Measurements from ENCODE around the gene MYNN. TPM values are rescaled to one million over a fixed set of nuclear protein-coding genes. Genes with fewer than 3 reads are reported as not detected.

MYNN gene
- total and polyA plus RNA-seq, 2 of the 13 experiments (the other 11 are each of a cell fraction or from before 2014, with no cell fraction given) = 10.4 to 17.6 TPM

DNA sequence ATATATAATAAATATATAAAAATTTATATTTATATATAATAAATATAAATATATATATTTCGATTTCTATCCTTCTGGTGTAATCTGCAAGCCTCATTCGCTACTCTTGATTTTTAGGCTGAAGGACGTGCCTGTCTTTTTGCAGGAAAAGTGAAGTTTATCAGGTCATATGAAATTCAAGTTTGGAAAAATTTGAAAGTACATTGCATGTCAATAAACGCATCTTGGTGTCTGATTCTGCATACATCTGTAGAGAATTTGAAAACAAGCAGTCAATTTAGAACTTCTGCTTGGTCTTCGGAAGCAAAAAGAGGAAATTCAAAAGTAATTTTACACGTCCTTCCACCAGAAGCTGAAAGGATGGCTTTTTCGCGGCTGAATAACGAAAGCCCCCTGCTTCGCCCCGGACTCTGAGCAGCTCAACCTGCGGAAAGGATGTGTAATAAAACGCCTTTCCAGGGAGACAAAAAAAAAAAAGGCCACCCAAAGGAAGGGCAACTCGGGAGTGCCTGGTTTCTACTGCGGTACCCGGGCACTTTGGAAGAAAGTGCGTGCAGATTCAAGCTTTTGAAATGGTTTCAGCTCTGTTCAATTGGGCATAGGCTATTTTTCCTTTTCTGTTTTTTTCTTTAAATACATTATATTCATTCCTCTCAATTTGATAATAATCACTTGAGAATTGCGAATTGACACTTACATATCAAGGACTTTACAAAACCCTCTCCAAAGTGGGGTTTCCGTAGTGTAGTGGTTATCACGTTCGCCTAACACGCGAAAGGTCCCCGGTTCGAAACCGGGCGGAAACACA lies 1.5 kb upstream of the MYNN start (continued):
- 0 out of 2 replicates have a peak, but pooled peaks have one; percentile 8 for TF ChIP-seq GATAD1 (CRISPR knock-in tag; IDR thresholded peaks at IDR 0.05)
- TF ChIP-seq ASH2L (IDR thresholded peaks at IDR 0.05; ENCODE audit: insufficient read length, low read depth, low read length) = peak; percentile 53
- no peak for TF ChIP-seq SMARCC2 (IDR thresholded peaks at IDR 0.05)
- TF ChIP-seq KDM2A (CRISPR knock-in tag; IDR thresholded peaks at IDR 0.05; ENCODE audit: borderline replicate concordance, low read depth) = peak; percentile 40; the same call in 1 of the 2 replicates
- peak; percentile 48; the same call in 1 of the 2 replicates for TF ChIP-seq PHF21A (CRISPR knock-in tag; IDR thresholded peaks at IDR 0.05)
- peak; percentile 84 for TF ChIP-seq RBM22 (optimal IDR thresholded peaks at IDR 0.05; ENCODE audit: low read length)
- no peak for TF ChIP-seq ZNF337 (CRISPR knock-in tag; IDR thresholded peaks at IDR 0.05; ENCODE audit: borderline replicate concordance, low read depth)
- TF ChIP-seq, protein P1, sequence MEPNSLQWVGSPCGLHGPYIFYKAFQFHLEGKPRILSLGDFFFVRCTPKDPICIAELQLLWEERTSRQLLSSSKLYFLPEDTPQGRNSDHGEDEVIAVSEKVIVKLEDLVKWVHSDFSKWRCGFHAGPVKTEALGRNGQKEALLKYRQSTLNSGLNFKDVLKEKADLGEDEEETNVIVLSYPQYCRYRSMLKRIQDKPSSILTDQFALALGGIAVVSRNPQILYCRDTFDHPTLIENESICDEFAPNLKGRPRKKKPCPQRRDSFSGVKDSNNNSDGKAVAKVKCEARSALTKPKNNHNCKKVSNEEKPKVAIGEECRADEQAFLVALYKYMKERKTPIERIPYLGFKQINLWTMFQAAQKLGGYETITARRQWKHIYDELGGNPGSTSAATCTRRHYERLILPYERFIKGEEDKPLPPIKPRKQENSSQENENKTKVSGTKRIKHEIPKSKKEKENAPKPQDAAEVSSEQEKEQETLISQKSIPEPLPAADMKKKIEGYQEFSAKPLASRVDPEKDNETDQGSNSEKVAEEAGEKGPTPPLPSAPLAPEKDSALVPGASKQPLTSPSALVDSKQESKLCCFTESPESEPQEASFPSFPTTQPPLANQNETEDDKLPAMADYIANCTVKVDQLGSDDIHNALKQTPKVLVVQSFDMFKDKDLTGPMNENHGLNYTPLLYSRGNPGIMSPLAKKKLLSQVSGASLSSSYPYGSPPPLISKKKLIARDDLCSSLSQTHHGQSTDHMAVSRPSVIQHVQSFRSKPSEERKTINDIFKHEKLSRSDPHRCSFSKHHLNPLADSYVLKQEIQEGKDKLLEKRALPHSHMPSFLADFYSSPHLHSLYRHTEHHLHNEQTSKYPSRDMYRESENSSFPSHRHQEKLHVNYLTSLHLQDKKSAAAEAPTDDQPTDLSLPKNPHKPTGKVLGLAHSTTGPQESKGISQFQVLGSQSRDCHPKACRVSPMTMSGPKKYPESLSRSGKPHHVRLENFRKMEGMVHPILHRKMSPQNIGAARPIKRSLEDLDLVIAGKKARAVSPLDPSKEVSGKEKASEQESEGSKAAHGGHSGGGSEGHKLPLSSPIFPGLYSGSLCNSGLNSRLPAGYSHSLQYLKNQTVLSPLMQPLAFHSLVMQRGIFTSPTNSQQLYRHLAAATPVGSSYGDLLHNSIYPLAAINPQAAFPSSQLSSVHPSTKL (CRISPR knock-in tag; IDR thresholded peaks at IDR 0.05) = peak; percentile 39
- TF ChIP-seq GLI4 (CRISPR knock-in tag; IDR thresholded peaks at IDR 0.05; ENCODE audit: borderline replicate concordance) = peak; percentile 12; the same call in 1 of the 2 replicates
- TF ChIP-seq, protein P2, sequence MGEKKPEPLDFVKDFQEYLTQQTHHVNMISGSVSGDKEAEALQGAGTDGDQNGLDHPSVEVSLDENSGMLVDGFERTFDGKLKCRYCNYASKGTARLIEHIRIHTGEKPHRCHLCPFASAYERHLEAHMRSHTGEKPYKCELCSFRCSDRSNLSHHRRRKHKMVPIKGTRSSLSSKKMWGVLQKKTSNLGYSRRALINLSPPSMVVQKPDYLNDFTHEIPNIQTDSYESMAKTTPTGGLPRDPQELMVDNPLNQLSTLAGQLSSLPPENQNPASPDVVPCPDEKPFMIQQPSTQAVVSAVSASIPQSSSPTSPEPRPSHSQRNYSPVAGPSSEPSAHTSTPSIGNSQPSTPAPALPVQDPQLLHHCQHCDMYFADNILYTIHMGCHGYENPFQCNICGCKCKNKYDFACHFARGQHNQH (CRISPR knock-in tag; IDR thresholded peaks at IDR 0.05) = peak; percentile 68; the same call in 1 of the 2 replicates
- TF ChIP-seq ONECUT2 (CRISPR knock-in tag; IDR thresholded peaks at IDR 0.05) = no peak
- TF ChIP-seq SOX5 (CRISPR knock-in tag; IDR thresholded peaks at IDR 0.05; ENCODE audit: borderline replicate concordance) = no peak
- TF ChIP-seq, protein P3, sequence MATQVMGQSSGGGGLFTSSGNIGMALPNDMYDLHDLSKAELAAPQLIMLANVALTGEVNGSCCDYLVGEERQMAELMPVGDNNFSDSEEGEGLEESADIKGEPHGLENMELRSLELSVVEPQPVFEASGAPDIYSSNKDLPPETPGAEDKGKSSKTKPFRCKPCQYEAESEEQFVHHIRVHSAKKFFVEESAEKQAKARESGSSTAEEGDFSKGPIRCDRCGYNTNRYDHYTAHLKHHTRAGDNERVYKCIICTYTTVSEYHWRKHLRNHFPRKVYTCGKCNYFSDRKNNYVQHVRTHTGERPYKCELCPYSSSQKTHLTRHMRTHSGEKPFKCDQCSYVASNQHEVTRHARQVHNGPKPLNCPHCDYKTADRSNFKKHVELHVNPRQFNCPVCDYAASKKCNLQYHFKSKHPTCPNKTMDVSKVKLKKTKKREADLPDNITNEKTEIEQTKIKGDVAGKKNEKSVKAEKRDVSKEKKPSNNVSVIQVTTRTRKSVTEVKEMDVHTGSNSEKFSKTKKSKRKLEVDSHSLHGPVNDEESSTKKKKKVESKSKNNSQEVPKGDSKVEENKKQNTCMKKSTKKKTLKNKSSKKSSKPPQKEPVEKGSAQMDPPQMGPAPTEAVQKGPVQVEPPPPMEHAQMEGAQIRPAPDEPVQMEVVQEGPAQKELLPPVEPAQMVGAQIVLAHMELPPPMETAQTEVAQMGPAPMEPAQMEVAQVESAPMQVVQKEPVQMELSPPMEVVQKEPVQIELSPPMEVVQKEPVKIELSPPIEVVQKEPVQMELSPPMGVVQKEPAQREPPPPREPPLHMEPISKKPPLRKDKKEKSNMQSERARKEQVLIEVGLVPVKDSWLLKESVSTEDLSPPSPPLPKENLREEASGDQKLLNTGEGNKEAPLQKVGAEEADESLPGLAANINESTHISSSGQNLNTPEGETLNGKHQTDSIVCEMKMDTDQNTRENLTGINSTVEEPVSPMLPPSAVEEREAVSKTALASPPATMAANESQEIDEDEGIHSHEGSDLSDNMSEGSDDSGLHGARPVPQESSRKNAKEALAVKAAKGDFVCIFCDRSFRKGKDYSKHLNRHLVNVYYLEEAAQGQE (IDR thresholded peaks at IDR 0.05; ENCODE audit: borderline replicate concordance in 1 of 2, low read depth in 1 of 2, low read length in 2 of 2) = no peak
- TF ChIP-seq TBP (CRISPR knock-in tag; IDR thresholded peaks at IDR 0.05) = no peak
- no peak for TF ChIP-seq ZNF343 (CRISPR knock-in tag; IDR thresholded peaks at IDR 0.05)
- peak; percentile 28; the same call in 1 of the 2 replicates for TF ChIP-seq ETV5 (CRISPR knock-in tag; IDR thresholded peaks at IDR 0.05; ENCODE audit: borderline replicate concordance)
- no peak for TF ChIP-seq NFKB2 (CRISPR knock-in tag; IDR thresholded peaks at IDR 0.05; ENCODE audit: borderline replicate concordance)
- TF ChIP-seq, protein P4, sequence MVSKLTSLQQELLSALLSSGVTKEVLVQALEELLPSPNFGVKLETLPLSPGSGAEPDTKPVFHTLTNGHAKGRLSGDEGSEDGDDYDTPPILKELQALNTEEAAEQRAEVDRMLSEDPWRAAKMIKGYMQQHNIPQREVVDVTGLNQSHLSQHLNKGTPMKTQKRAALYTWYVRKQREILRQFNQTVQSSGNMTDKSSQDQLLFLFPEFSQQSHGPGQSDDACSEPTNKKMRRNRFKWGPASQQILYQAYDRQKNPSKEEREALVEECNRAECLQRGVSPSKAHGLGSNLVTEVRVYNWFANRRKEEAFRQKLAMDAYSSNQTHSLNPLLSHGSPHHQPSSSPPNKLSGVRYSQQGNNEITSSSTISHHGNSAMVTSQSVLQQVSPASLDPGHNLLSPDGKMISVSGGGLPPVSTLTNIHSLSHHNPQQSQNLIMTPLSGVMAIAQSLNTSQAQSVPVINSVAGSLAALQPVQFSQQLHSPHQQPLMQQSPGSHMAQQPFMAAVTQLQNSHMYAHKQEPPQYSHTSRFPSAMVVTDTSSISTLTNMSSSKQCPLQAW (CRISPR knock-in tag; IDR thresholded peaks at IDR 0.05) = no peak
